HuH-7.5 (cell line): Measurements from ENCODE around the gene SAMD5.
"Not testable (repeated sequence)": the region's sequence is repeated elsewhere in the genome, so short reads cannot be mapped to it uniquely, and the experiment has no call there.

Source experiments
- DNase-seq: peaks from one replicate; pipeline ENCODE4 v3.0.0; 2011; ENCODE audit warnings: low spot score

SAMD5 gene

DNA sequence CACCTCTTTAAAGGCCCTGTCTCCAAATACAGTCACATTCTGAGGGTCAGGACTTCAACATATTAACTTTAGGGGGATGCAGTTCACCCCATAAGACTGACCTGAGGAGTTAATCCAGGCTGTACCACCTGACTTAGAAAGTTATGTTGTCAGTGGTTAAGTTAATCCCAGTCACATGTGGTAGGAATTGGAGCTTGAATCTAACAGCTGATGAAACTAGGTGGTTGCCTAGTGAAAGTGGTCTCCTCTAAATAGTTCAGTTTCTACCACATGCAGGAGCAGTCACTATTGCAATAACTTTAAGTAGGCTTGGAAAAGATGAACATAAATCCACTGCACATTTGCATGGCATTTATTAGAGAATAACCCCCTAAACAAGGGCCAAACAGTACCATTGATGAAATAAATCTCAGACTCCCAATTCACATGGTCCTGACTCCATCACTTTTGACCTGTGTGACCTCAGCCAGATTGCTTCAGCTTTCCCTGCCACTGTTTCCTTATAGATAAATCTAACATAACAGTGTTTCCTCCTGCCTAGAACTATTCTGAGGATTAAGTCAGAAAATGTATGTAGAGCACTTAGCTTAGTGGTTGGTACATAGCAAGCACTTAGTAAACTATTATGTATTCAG is 20.1 kb downstream of the SAMD5 start:
- DNase-seq: no peak

- no peak for DNase-seq
These were observed 21.9 kb downstream of the SAMD5 start for GRCh38 chr6:147530132-147531060.

- DNase-seq: no peak
These were observed 22.8 kb downstream of the SAMD5 start for GRCh38 chr6:147531321-147531720.

- no peak for DNase-seq
These were observed 25.8 kb downstream of the SAMD5 start for GRCh38 chr6:147534116-147534860.

DNA sequence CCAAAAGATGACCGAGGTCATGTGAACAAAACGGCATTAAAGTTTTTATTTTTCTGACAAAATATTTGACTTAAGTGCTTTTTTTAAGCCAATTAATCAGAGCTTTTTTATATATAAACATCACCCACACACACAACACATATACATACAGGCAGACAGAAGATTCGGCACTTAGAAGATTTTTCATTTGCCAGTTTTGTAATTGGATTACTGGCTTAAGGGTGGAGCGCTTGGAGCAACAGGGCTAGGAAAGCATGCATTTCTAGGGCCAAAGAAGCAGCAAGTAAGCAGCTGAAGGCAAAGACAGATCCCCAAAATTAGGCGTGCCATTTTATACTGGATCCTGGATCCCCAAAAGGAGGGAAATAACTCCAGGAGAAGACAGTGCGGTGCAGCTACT is 30.3 kb downstream of the SAMD5 start:
- DNase-seq: no peak

DNA sequence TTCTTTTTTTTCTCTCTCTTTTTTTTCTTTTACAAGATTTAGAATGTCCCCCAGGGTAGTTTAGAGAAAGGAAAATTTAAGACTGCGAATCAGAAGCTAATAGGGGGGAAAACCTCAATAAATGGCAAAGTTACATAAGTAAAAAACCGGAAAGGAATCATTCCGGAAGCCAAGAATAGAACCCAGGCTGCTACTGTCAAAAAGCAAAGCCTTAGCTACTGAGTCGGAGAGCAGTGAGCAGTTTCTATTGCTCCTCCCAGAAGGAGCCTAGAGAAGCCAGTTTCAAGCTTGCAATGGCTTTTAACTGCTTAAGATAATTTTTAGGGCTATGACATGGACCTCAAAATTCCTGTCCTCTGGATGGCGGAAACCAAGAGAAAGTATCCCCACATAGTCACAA is 31.6 kb downstream of the SAMD5 start:
- DNase-seq: no peak

- DNase-seq: not testable (repeated sequence)
These were observed 33.9 kb downstream of the SAMD5 start for GRCh38 chr6:147542436-147542835.

- DNase-seq: no peak
These were observed 35.9 kb downstream of the SAMD5 start for GRCh38 chr6:147544420-147544819.

- no peak for DNase-seq
These were observed 38.2 kb downstream of the SAMD5 start for GRCh38 chr6:147546501-147547368.

DNA sequence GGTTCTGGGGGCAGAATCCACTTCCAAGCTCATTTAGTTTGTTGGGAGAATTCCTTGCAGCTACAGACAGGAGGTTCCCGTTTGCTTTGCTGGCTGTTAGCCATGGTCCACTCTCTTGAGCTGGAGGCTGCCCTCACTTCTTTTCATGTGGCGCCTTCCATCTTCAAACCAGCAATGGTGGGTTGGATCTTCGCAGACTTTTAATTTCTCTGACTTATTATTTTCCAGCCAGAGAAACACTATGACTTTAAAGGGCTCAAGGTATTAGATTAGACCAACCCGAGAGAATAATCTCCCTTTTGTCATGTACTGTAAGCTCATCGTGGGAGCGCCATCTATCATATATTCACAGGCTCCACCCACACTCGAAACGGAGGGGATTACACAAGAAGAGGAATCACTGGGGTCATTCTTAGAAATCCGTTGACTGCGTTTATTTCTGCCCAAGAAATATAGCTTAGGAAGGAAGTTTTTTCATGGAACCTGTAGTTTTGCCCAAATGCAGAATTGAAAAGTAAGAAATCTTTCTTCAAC is 38.9 kb downstream of the SAMD5 start:
- no peak for DNase-seq

DNA sequence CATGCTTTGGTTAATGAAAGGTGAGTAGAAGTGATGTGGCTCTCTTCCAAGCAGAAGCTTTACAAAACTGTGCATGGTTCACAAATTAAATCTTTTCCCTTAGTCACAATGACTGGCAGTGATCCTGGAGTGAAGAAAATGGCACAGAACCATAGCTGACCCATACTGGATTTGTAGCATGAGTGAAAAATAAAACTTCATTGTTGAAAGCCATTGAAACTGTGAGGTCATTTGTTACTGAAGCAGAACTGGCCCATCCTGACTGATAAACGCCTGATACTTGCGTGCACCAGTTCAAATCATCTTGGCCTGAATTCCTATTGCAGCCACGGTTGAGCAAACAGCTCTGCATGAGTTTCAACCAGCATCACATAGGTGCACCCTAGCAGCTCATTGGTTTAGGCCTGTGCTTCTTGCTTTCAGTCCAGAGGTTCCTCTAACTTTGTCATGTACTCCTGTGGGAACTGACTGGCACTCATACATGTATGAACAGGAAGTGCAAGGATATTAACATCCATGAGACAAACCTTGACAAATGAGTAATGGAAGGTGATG is 40.5 kb downstream of the SAMD5 start:
- DNase-seq: no peak

- DNase-seq: no peak
These were observed 41.0 kb downstream of the SAMD5 start for GRCh38 chr6:147549531-147549930.

DNA sequence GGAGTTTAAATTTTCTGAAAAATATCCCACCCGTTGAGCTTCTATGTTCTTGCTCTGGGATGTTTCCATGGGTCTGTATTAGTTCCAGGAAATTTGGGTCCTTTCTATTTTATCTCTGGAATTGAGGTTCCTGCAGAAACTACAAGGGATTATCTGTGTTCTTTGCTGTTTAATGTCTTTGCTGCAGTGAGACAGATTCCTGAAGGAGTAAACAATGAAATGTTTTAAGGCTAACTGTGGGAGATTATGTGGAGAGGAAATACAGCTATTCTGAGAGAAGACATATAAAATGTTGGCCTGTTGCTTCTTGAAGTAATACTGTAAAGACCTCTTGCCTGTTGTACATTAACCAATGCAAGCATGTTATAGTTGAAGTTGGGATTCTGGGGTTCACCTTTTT is 43.5 kb downstream of the SAMD5 start:
- DNase-seq: no peak

- DNase-seq: no peak
These were observed 44.6 kb downstream of the SAMD5 start for GRCh38 chr6:147553099-147553498.

- no peak for DNase-seq
These were observed 45.8 kb downstream of the SAMD5 start for GRCh38 chr6:147554281-147554680.

DNA sequence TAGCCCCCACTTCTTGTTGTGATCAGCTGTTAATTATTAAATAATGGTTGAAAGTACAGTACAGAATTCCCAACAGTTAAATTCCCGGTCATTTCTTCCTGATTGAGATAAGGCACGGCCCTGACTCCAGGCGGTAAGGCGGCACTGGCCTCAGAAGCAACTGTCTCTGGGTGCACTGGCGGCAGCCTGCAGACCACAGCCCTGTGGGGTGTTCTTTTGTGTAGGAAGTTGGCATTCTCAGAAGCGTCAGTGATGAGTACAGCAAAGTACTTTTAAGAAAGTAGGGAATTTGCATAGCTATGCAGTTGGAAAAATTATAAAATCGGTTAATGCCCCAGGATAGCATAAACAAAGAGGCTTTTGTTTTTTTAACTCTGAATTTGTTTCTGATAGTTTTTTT is 50.5 kb downstream of the SAMD5 start:
- no peak for DNase-seq

GRCh38 chr6:147560670-147561069 is 52.2 kb downstream of the SAMD5 start:
- no peak for DNase-seq

DNA sequence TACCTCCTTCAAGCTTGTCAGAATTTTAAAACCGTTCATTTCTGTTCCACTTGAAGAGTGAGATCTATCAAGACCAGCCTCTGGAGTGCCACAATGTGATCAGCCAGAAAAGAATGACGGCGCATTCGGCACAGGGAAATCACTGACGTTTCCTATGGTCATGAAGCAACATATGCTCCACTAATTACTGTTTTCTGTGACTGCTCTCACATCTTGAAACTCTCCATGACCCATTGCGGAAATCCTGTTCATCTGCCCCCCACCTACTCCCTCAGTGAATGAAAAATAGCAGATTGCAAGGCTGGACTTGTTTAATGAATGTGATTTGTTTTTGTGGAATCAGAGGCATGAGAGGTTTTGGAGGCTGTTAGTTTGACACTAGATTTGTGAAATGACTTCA is 53.2 kb downstream of the SAMD5 start:
- DNase-seq: no peak

- no peak for DNase-seq
These were observed 55.0 kb downstream of the SAMD5 start for GRCh38 chr6:147563472-147563871.

DNA sequence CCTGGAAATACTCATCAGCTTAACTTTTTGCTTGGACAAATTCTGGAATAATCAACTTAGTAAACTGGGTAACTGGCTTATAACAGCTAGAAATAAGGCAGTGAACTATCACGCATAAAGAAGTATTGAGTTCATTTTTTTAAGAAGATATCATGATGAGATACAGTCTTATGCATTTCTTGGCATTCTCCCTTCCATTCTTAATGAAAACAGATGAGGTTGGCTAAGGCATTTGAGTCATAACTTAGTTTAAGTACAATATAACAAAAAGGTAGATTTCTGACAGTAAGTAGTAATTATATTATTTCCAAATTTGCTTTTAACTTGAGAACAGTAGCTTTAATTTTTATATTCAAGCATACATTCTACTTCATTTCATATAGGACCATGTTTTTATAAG is 56.1 kb downstream of the SAMD5 start:
- DNase-seq: no peak

DNA sequence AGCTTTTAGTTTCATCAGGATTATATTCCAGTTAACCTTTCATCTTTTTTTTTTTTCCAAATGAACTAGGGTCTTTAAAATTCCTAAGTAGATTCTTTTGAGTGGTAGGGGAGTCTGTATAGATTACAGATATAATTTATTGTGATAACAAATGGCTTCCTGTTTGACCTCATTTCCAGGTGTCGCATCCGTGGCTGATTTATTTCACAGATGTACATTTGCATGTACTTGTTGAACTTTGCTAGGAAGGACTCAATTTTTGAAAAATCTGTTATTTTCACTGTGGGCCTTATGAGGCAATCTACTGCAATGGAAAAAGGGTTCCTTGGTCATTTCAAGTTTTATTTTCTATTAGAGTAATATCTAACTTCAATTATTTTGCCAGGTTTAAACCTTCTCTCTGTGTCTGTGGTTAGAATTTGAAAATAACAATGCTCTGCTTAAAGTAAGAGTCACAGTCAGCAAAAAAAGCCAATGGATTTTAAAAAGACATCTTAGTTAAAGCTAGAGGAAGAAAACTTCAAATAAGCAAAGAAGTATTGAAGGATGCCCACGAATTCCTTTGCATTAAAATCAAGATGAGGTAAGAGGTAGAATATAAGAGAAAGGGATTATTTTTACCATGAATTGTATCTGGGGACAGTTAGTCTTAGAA is 57.9 kb downstream of the SAMD5 start:
- no peak for DNase-seq
